ENCODE measurements around the gene SSBP4. TPM values are rescaled to one million over a fixed set of nuclear protein-coding genes. Genes with fewer than 3 reads are reported as not detected.

SSBP4 gene
- total RNA-seq, 4 donors from 2014 or later, result 34.0 to 85.8 (median 39.9) TPM

DNA sequence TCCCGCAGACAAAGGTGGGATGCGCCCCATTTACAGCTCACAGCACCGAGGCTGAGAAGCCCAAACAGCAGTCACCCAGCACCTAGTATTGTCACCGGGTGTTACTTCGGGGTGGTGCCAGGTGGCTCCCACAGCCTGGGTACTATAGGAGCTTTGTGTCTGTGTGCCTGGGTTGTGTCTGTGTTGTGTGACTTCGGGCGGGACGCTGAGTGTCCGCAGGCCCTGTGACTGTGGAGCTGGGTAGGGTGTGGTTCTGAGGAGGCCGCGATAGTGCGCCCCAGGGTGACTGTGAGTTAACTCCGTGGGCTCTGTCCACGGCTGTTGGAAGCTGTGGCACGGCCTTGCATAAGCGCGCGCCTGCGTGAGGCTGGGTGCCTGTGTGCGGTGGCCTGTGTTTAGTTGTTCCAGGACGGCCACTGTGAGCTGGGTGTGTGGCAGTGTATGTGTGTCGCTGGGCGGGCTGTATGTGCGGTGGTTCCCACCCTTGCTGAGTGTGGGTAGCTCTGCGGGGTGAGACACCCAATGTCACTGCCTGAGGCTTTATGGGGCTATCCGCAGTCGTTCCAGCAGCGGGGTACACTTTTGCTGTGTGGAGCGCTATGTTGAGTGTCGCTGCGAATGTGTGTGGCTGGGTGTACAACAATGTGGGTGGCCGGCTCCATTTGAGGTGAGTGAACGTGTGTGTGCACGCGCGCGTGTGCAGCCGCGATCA, 559 bp upstream of the SSBP4 start:
- no peaks in the 10 kb centered on the region for H3K9me3 ChIP-seq
- peak overlapping the region; percentile 60 to 81 (median 70) for H3K4me3 ChIP-seq
- TF ChIP-seq, protein P1, sequence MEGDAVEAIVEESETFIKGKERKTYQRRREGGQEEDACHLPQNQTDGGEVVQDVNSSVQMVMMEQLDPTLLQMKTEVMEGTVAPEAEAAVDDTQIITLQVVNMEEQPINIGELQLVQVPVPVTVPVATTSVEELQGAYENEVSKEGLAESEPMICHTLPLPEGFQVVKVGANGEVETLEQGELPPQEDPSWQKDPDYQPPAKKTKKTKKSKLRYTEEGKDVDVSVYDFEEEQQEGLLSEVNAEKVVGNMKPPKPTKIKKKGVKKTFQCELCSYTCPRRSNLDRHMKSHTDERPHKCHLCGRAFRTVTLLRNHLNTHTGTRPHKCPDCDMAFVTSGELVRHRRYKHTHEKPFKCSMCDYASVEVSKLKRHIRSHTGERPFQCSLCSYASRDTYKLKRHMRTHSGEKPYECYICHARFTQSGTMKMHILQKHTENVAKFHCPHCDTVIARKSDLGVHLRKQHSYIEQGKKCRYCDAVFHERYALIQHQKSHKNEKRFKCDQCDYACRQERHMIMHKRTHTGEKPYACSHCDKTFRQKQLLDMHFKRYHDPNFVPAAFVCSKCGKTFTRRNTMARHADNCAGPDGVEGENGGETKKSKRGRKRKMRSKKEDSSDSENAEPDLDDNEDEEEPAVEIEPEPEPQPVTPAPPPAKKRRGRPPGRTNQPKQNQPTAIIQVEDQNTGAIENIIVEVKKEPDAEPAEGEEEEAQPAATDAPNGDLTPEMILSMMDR (IDR thresholded peaks at IDR 0.05), result no peak
- no peak for TF ChIP-seq POLR2A (IDR thresholded peaks at IDR 0.05)
- H3K27ac ChIP-seq, result peak overlapping the region; percentile 78 to 91 (median 86)
- no peaks in the 10 kb centered on the region for H3K36me3 ChIP-seq
- H3K4me1 ChIP-seq, result peaks cover 11 to 85% (median 58%) of the 10 kb centered on the region in 4 donors
- H3K27me3 ChIP-seq, result peaks cover 0 to 13% of the 10 kb centered on the region in 2 donors
- peak in 1 of 3 donors; percentile 71 for DNase-seq

GRCh38 chr19:18419699-18420460, 682 bp downstream of the SSBP4 start:
- Histone ChIP-seq H3K9me3 (no peaks in the 10 kb centered on the region), H3K4me3 (peak overlapping the region; percentile 60 to 81 (median 70)), H3K27ac (peak overlapping the region; percentile 78 to 91 (median 86)), H3K36me3 (no peaks in the 10 kb centered on the region), H3K4me1 (peaks cover 11 to 87% (median 53%) of the 10 kb centered on the region in 4 donors), H3K27me3 (peaks cover 0 to 13% of the 10 kb centered on the region in 2 donors)
- DNase-seq, result peak; percentile 62 to 79 (median 74)
- TF ChIP-seq, protein P1 (IDR thresholded peaks at IDR 0.05), result no peak
- TF ChIP-seq POLR2A (IDR thresholded peaks at IDR 0.05), result no peak

GRCh38 chr19:18420930-18421329, 1.7 kb downstream of the SSBP4 start:
- peak overlapping the region in 1 of 4 donors; percentile 63 for H3K4me3 ChIP-seq
- peaks cover 0 to 13% of the 10 kb centered on the region in 2 donors for H3K27me3 ChIP-seq
- no peaks in the 10 kb centered on the region for H3K36me3 ChIP-seq
- H3K4me1 ChIP-seq, result peaks cover 11 to 81% (median 49%) of the 10 kb centered on the region in 4 donors
- no peak for TF ChIP-seq POLR2A (IDR thresholded peaks at IDR 0.05)
- TF ChIP-seq, protein P1 (IDR thresholded peaks at IDR 0.05), result no peak
- peak overlapping the region in 3 of 4 donors; percentile 78 to 91 (median 89) for H3K27ac ChIP-seq
- H3K9me3 ChIP-seq, result no peaks in the 10 kb centered on the region
- no peak for DNase-seq

DNA sequence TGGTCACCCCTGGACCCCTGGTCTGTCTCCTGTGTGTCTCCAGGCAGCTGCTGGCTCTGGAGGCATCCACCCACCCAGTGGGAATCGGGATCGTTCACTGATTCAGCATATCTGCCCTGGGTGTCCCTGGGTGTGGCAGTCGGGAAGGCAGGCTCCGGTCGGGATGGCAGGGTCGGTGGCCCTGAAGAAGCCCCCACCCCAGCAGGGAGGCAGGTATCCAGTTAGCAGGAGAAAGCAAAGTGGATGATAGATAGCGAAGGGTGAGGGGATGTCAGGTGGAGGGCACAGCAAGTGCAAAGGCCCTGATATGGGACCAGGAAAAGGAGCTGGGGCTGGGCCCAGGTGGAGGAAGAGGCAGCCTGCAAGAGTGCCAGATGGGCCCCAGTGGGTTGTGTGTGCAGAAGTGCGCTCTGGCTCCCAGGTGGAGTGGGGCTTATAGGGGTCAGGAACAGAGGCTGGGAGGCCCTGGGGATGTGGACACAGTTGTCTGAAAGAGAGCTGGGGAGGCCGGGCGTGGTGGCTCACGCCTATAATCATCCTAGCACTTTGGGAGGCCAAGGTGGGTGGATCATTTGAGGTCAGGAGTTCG, 2.3 kb downstream of the SSBP4 start:
- Histone ChIP-seq H3K27ac (peak overlapping the region in 2 of 4 donors; percentile 78 to 89), H3K36me3 (no peaks in the 10 kb centered on the region), H3K4me3 (no peak overlapping the region), H3K4me1 (peaks cover 11 to 81% (median 46%) of the 10 kb centered on the region in 4 donors), H3K27me3 (peaks cover 0 to 13% of the 10 kb centered on the region in 2 donors), H3K9me3 (no peaks in the 10 kb centered on the region)
- DNase-seq, result peak in 1 of 3 donors; percentile 50
- no peak for TF ChIP-seq POLR2A (IDR thresholded peaks at IDR 0.05)
- TF ChIP-seq, protein P1 (IDR thresholded peaks at IDR 0.05), result no peak

DNA sequence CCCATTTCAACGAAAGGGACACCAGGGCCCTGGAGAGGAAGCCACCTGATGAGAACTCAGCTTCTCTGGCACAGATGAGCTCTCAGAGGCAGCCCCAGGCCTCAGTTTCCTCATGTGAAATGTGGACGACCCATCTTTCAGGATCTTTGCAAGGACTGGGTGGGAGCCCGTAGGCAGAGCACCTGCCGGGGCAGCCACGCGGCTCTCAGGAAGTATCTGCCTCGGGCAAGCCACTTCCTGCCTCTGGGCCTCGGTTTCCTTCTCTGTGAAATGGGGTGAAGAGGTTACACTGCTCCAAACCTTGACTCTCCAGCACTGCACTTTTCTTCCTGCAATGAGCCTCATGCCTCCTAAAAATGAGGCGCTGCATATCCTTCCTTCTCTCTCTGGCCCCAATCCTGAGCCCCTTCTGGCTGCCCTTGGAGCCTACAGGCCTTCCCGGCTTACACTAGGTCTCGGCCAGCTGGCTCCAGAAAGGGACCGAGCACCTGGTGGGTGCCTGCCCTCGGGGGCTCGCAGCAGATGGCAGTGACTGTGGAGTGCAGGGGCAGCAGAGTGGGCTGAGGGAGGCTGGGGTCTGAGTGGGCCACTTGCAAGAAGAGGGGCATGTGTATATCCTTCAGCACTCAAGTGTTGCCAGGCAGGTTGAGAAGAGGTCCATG, 3.5 kb downstream of the SSBP4 start:
- TF ChIP-seq, protein P1 (IDR thresholded peaks at IDR 0.05), result no peak
- no peak for TF ChIP-seq POLR2A (IDR thresholded peaks at IDR 0.05)
- Histone ChIP-seq H3K9me3 (no peaks in the 10 kb centered on the region), H3K27me3 (peaks cover 0 to 2% of the 10 kb centered on the region in 2 donors), H3K27ac (peak overlapping the region in 3 of 4 donors; percentile 16 to 64 (median 16)), H3K4me1 (peaks cover 11 to 75% (median 34%) of the 10 kb centered on the region in 4 donors), H3K36me3 (no peaks in the 10 kb centered on the region), H3K4me3 (peak overlapping the region in 1 of 4 donors; percentile 9)
- DNase-seq, result peak in 2 of 3 donors; percentile 57 to 80
